Measurements from ENCODE around the gene METTL2B.
"Not testable (repeated sequence)": the region's sequence is repeated elsewhere in the genome, so short reads cannot be mapped to it uniquely, and the experiment has no call there.

METTL2B gene

GRCh38 chr7:128517023-128517422 lies 40.5 kb downstream of the METTL2B start:
- DNase-seq; H3K14ac ChIP-seq (ENCODE audit: low read length); H4K91ac ChIP-seq (ENCODE audit: low read depth, low read length); H3K27me3 ChIP-seq (ENCODE audit: insufficient read depth, low read length); H2BK5ac ChIP-seq (ENCODE audit: low read depth, low read length, poor library complexity); H3K27ac ChIP-seq (ENCODE audit: low read depth, low read length); H3K9ac ChIP-seq (ENCODE audit: low read length); H3K9me3 ChIP-seq (ENCODE audit: insufficient read depth, low read depth, low read length); H3K23ac ChIP-seq (ENCODE audit: low read length); H2AFZ ChIP-seq (ENCODE audit: insufficient read depth, low read length, poor library complexity); H3K4me2 ChIP-seq (ENCODE audit: low read length); H2AK5ac ChIP-seq (ENCODE audit: low read length); H4K12ac ChIP-seq (ENCODE audit: low read depth, low read length); H2BK120ac ChIP-seq (ENCODE audit: insufficient read depth, low read length, poor library complexity); H3K4ac ChIP-seq (ENCODE audit: low read depth, low read length); H3K4me3 ChIP-seq (ENCODE audit: low read depth, low read length); H2BK12ac ChIP-seq (ENCODE audit: low read length); H3K36me3 ChIP-seq (ENCODE audit: control insufficient read depth in 1 of 2, insufficient read depth in 2 of 2, low read length in 2 of 2); H4K8ac ChIP-seq (ENCODE audit: low read depth, low read length); H3K4me1 ChIP-seq (ENCODE audit: control insufficient read depth in 1 of 2, insufficient read depth in 2 of 2, low read length in 2 of 2); H3K18ac ChIP-seq (ENCODE audit: low read length); H3K79me2 ChIP-seq (ENCODE audit: control insufficient read depth, insufficient read depth, low read length, poor library complexity); H3K79me1 ChIP-seq (ENCODE audit: low read length): not testable (repeated sequence)
- no CpG with 5 or more reads among the region's 5 CpGs for WGBS (ENCODE audit: extremely low coverage, insufficient coverage, insufficient read length)

GRCh38 chr7:128523226-128523931 lies 46.8 kb downstream of the METTL2B start:
- not testable (repeated sequence) for H3K27me3 ChIP-seq (ENCODE audit: insufficient read depth, low read length); H3K36me3 ChIP-seq (ENCODE audit: control insufficient read depth in 1 of 2, insufficient read depth in 2 of 2, low read length in 2 of 2); H2BK5ac ChIP-seq (ENCODE audit: low read depth, low read length, poor library complexity); H3K23ac ChIP-seq (ENCODE audit: low read length); H3K27ac ChIP-seq (ENCODE audit: low read depth, low read length); H3K4ac ChIP-seq (ENCODE audit: low read depth, low read length); H2BK120ac ChIP-seq (ENCODE audit: insufficient read depth, low read length, poor library complexity); H3K79me1 ChIP-seq (ENCODE audit: low read length); H3K9me3 ChIP-seq (ENCODE audit: insufficient read depth, low read depth, low read length); H3K4me2 ChIP-seq (ENCODE audit: low read length); H4K8ac ChIP-seq (ENCODE audit: low read depth, low read length); H3K4me3 ChIP-seq (ENCODE audit: low read depth, low read length); H2BK12ac ChIP-seq (ENCODE audit: low read length); H3K18ac ChIP-seq (ENCODE audit: low read length); H4K91ac ChIP-seq (ENCODE audit: low read depth, low read length); H3K9ac ChIP-seq (ENCODE audit: low read length); H3K79me2 ChIP-seq (ENCODE audit: control insufficient read depth, insufficient read depth, low read length, poor library complexity); H3K4me1 ChIP-seq (ENCODE audit: control insufficient read depth in 1 of 2, insufficient read depth in 2 of 2, low read length in 2 of 2); H2AK5ac ChIP-seq (ENCODE audit: low read length); H4K12ac ChIP-seq (ENCODE audit: low read depth, low read length); H3K14ac ChIP-seq (ENCODE audit: low read length); H2AFZ ChIP-seq (ENCODE audit: insufficient read depth, low read length, poor library complexity)
- WGBS (ENCODE audit: extremely low coverage, insufficient coverage, insufficient read length), result no CpG with 5 or more reads among the region's 7 CpGs
- DNase-seq, result peak in 1 of 2 donors; percentile 28

GRCh38 chr7:128523932-128524524 lies 47.5 kb downstream of the METTL2B start:
- not testable (repeated sequence) for H3K9ac ChIP-seq (ENCODE audit: low read length); H3K18ac ChIP-seq (ENCODE audit: low read length); H3K4ac ChIP-seq (ENCODE audit: low read depth, low read length); H2AK5ac ChIP-seq (ENCODE audit: low read length); H3K4me2 ChIP-seq (ENCODE audit: low read length); H3K27me3 ChIP-seq (ENCODE audit: insufficient read depth, low read length); H2BK12ac ChIP-seq (ENCODE audit: low read length); H3K27ac ChIP-seq (ENCODE audit: low read depth, low read length); H3K14ac ChIP-seq (ENCODE audit: low read length); H3K79me2 ChIP-seq (ENCODE audit: control insufficient read depth, insufficient read depth, low read length, poor library complexity); DNase-seq; H4K8ac ChIP-seq (ENCODE audit: low read depth, low read length); H4K91ac ChIP-seq (ENCODE audit: low read depth, low read length); H3K4me3 ChIP-seq (ENCODE audit: low read depth, low read length); H3K4me1 ChIP-seq (ENCODE audit: control insufficient read depth in 1 of 2, insufficient read depth in 2 of 2, low read length in 2 of 2); H3K36me3 ChIP-seq (ENCODE audit: control insufficient read depth in 1 of 2, insufficient read depth in 2 of 2, low read length in 2 of 2); H4K12ac ChIP-seq (ENCODE audit: low read depth, low read length); H3K23ac ChIP-seq (ENCODE audit: low read length); H2BK5ac ChIP-seq (ENCODE audit: low read depth, low read length, poor library complexity); H2BK120ac ChIP-seq (ENCODE audit: insufficient read depth, low read length, poor library complexity); H3K9me3 ChIP-seq (ENCODE audit: insufficient read depth, low read depth, low read length); H2AFZ ChIP-seq (ENCODE audit: insufficient read depth, low read length, poor library complexity); H3K79me1 ChIP-seq (ENCODE audit: low read length)
- WGBS (ENCODE audit: extremely low coverage, insufficient coverage, insufficient read length), result no CpG with 5 or more reads among the region's 9 CpGs

- H3K36me3 ChIP-seq (ENCODE audit: control insufficient read depth in 1 of 2, insufficient read depth in 2 of 2, low read length in 2 of 2); H4K91ac ChIP-seq (ENCODE audit: low read depth, low read length); H2BK12ac ChIP-seq (ENCODE audit: low read length); H3K9ac ChIP-seq (ENCODE audit: low read length); H4K8ac ChIP-seq (ENCODE audit: low read depth, low read length); H3K9me3 ChIP-seq (ENCODE audit: insufficient read depth, low read depth, low read length); H3K4ac ChIP-seq (ENCODE audit: low read depth, low read length); H3K27me3 ChIP-seq (ENCODE audit: insufficient read depth, low read length); H3K79me1 ChIP-seq (ENCODE audit: low read length); H3K18ac ChIP-seq (ENCODE audit: low read length); H2AFZ ChIP-seq (ENCODE audit: insufficient read depth, low read length, poor library complexity); H3K27ac ChIP-seq (ENCODE audit: low read depth, low read length); H3K14ac ChIP-seq (ENCODE audit: low read length); H3K4me2 ChIP-seq (ENCODE audit: low read length); H2BK120ac ChIP-seq (ENCODE audit: insufficient read depth, low read length, poor library complexity); H3K23ac ChIP-seq (ENCODE audit: low read length); H2BK5ac ChIP-seq (ENCODE audit: low read depth, low read length, poor library complexity); DNase-seq; H4K12ac ChIP-seq (ENCODE audit: low read depth, low read length); H3K79me2 ChIP-seq (ENCODE audit: control insufficient read depth, insufficient read depth, low read length, poor library complexity); H2AK5ac ChIP-seq (ENCODE audit: low read length); H3K4me1 ChIP-seq (ENCODE audit: control insufficient read depth in 1 of 2, insufficient read depth in 2 of 2, low read length in 2 of 2); H3K4me3 ChIP-seq (ENCODE audit: low read depth, low read length): not testable (repeated sequence)
- no CpG with 5 or more reads among the region's 4 CpGs for WGBS (ENCODE audit: extremely low coverage, insufficient coverage, insufficient read length)
These were observed 49.0 kb downstream of the METTL2B start for GRCh38 chr7:128525584-128525983.

Measured in trophoblast cell (in vitro differentiated cells and primary cell).